Epithelial cell of umbilical artery (primary cell): ENCODE results near the gene SYNGR3. TPM values are rescaled to one million over a fixed set of nuclear protein-coding genes. Genes with fewer than 3 reads are reported as not detected.

Experiments used
- total RNA-seq: library from RNA; depleted of rRNA; stranded (reverse); fragments of >200 nt; gene quantifications from 2 replicates; pipeline ENCODE4 v1.2.3, GENCODE V29; 2014

The SYNGR3 gene, protein sequence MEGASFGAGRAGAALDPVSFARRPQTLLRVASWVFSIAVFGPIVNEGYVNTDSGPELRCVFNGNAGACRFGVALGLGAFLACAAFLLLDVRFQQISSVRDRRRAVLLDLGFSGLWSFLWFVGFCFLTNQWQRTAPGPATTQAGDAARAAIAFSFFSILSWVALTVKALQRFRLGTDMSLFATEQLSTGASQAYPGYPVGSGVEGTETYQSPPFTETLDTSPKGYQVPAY
- 4.3 and 4.9 TPM in 2 replicates for total RNA-seq

DNA sequence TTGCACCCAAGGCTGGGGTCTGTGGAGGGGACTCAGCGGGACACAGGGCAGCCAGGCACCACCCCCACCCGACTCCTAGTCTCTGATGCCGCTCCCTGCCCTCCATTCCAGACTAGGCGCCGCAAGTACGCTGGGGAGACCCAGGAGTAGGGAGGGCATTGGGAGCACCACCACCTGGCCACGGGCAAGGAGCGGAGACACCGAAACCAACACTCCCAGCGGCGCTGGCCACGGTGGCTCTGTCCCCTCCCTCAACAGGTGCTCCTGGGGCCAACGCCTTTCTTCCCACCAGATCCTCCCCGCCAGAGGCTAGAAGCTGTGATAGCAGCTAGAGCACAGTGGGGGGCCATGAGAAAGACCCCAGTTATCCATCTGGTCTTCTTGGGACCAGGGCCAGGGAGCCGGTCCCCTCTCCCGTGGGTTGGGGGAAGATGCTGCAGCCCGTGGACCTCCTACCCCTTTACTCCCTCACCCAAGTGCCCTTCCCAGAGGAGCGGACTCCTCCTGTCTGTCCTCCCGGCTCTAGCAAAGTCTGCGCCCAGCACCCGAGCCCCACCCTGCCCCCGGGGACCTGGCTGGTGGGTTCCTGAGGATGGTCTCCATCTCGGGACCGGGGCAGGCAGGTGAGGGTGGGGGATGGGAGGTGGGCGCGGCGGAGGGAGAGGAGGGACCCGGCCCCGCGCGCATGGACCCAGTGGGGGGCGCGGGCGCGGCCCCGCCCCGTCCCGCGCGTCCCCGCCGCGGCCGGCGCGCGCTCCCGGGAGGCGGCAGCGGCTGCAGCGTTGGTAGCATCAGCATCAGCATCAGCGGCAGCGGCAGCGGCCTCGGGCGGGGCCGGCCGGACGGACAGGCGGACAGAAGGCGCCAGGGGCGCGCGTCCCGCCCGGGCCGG lies at the start of gene SYNGR3:
Gene SYNGR3, plus strand, starts transcription at position 762 of the 892 bp plus-strand sequence. CDS start 133 bp downstream, outside the sequence.

DNA sequence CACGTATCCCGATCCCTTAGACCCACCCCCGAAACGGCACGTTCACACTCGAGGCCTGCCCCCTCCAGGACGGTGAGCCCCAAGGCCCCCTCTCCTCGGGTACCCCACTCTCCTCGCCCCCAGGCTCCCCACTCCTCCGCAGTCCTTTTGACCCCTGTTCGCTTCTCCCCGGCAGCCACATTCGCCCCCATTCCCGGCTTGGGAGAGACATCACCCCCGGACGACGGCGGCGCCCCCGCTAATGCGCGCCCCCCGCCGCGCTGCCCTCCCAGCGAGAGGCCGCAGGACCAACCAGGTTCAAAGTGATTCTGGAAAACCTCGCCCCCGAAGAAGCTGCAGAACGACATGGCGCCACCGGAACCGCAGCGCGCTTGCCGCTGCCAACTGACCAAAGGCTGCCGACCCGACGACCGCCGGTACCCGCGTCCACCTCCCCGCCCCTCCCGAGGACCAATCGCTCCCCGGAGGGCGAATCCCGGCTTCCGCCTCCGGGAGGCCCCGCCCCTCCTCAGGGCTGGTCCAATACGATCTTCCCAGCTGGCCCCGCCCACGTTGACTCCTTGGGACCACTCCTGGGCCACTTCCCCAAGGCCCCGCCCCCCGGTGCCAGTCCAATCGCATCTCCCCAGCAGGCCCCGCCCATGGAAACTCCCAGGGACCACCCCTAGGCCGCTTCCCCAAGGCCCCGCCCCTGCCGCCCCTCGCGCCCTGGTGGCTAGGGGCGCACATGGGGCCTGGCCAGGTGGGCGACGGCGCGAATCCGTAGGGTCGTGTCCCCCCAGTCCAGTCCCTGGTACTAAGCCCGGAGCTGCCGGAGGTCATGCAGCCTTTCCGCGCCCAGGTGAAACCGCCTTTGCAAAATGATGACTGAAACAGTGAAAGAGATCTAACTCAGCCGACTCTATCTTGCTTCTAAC lies 46.7 kb upstream of the SYNGR3 start, which contains the start of gene MSRB1:
Gene MSRB1, minus strand, starts transcription at position 390 of the 917 bp plus-strand sequence. Its CDS starts 43 bp downstream, at position 347.

DNA sequence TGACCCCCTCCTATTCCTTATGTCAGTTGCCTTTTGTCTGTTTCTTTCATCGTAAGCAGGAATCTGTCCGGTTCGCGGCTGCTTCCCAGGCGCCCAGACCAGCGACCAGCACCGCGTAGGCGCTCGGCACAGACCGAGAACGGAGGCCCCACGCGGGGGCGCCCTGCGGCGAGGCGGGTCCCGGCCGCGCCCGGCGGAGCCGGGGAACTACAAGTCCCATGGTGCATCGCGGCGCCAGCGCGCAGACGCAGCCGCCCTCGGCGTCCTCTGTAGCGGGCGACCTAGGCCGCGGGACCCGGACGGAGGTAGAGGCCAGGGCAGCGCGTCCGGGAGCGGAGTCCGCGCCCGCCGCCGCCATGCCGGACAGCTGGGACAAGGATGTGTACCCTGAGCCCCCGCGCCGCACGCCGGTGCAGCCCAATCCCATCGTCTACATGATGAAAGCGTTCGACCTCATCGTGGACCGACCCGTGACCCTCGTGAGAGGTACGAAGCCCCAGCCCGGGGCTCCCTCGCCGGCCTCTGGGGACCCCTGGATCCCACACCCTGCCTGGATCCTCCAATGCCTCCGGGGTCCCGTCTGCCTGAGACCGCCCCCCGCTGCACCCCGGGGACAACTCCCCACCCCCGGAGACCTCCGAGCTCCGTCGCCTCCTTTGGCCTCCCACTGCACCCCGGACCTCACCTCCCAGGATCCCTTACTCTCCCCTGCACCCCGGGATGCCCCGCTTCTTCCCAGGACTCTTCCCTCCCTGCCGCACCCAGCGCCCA lies 30.3 kb upstream of the SYNGR3 start, which contains the start of gene NDUFB10:
Gene NDUFB10, plus strand, starts transcription at position 270 of the 771 bp plus-strand sequence. Its CDS starts 87 bp downstream, at position 357.

DNA sequence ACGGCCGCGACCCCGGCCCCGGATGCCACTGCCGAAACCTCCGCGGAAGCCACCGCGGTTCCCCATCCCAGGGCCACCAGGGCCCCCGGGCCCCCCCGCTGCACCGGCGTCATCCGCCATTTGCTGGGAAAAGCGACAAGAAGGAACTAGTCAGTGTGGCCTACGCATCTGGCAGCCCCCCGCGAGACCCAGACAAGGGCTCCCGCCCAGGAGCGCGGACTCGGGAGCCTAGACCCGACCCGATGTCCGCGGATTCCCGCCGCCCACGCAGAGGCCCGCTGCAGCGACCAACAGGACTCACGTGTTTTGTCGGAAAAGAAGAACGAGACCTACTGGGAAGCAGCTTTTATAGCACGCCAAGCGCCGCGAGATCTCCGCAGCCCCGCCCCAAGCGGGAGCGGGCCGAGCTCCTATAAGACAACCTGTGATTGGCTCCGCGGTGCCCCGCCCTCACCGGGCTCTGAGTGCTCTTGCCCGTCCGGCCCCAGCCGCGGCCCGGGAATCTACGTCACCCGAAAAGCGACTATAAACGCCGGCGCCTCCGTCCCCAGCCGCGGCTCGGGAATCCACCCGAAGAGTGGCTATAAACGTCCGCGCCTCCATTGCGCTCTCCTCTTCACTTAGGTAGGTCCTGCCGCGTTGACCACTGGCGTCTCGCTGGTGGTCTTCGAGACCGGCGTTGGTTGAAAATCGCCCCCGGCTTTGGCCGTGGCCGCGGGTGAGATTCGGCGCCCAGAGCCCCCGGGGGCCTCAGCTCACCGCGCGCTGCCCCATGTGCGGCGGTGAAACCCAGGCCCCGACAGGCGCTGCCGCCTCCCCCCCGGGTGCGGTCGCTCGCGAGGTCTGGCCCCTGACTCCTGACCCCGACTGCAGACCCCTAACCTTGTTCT lies 25.0 kb upstream of the SYNGR3 start, which contains the start of gene RPS2:
Gene RPS2, minus strand, starts transcription at position 321 of the 890 bp plus-strand sequence. Its CDS starts 201 bp downstream, at position 120.

DNA sequence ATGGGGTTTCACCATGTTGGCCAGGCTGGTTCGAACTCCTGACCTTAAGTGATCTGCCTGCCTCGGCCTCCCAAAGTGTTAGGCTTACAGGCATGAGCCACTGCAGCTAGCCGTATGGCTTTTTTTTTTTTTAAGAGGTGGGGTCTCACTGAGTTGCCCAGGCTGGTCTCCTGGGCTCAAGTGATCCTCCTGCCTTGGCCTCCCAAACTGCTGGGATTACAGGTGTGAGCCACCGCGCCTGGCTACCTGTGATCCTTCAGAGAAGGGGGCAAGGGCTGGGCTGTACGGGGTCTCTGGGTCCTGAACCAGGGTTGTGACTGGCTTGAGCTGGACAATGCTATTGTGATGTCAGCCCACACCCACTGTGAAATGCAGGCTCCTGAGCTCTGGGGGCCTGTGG lies 23.3 kb upstream of the SYNGR3 start, which contains the start of gene RNF151:
Gene RNF151, plus strand, starts transcription at position 397 of the 400 bp plus-strand sequence. CDS start 26 bp downstream, outside the sequence.

DNA sequence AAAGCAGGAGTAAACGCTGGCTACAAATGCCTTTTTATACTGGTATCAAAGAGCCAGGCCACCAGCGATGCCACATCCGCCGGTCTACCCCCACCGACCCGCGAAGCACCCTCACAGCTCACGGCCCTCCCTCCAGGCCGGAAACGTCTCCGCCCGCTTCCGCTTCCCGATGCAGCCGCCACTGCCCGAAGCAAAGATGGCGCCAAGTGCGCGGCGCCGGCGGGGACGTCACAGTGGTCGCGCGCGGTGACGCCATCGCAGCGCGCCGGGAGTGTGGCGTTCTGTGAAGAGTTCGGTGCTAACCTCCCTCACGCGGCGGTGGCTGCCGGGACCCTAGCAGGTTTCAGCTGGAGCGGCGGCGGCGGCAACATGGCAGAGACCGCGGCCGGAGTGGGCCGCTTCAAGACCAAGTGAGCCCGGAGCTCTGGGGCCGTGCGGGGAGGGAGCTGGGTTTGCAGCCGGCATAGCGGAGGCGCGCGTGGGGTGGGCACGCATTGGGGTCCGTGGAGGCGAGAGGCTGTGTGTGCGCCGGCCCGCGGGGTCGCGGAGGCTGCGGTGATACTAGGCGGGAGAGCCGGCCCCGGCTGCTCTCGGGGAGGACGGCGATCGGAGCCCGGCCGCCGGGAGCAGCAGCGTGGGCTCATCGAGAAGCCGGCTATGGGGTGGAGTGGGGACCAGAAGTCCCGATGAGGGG lies 17.8 kb upstream of the SYNGR3 start, which contains the start of gene TBL3:
Gene TBL3, plus strand, starts transcription at position 258 of the 694 bp plus-strand sequence. Its CDS starts 112 bp downstream, at position 370.

DNA sequence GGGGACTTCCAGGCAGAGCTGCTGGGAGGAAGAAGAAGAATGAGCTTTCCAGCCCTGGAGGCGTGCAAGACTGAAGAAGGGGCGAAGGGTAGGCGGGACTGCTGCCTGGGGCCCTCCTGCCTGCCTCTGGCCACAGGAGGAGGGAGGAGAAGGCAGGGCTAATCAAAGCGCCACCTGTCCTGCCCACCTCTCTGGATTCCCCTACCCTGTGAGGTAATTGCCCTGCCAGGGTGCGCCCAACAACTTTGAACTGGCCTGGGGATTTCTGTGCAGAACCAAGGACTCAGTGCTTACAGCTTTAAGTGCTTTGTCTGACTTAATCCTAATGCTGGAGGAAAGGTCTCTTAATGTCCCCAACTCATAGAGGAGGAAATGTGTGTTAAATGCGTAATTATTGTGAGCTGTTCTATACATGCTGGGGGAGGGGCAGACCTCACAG lies 8.4 kb upstream of the SYNGR3 start, which contains the start of gene NOXO1:
Gene NOXO1, minus strand, starts transcription at position 72 of the 439 bp plus-strand sequence. CDS start 290 bp downstream, outside the sequence.

DNA sequence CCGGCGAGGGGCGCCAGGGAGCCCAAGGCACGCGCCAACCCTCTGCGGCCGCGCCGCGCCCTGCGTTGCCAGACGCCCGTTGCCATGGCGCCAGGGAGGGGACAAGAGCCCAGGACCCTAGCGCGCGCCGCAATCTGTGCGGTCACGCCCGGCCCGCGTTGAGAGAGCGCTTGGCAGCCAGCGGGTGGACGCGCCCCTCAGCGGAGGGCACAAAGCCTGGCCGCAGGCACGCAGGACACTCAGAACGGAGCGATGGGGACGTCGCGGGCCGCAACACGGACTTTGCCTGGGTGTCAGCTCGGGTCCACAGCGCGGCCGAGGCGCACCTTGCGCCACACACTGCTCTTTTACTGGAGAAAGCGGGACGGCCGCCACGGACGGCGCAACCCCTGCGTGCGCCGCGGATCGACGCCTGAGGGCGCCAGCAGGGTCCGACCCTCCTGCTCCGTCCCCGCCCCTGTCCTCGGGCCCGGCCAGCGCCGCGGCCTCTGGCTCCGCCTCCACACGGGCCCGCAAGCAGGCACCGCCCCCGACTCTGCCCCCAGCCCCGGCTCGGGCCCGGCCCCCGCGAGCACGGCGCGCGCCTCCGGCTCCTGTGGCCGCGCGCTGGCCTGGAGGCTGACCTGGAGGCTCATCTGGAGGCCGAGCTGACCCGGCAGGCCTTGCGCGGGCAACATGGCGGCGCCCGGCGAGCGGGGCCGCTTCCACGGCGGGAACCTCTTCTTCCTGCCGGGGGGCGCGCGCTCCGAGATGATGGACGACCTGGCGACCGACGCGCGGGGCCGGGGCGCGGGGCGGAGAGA lies 6.0 kb upstream of the SYNGR3 start, which contains the start of gene GFER:
Gene GFER, plus strand, starts transcription at position 650 of the 803 bp plus-strand sequence. Its CDS starts 26 bp downstream, at position 676.

DNA sequence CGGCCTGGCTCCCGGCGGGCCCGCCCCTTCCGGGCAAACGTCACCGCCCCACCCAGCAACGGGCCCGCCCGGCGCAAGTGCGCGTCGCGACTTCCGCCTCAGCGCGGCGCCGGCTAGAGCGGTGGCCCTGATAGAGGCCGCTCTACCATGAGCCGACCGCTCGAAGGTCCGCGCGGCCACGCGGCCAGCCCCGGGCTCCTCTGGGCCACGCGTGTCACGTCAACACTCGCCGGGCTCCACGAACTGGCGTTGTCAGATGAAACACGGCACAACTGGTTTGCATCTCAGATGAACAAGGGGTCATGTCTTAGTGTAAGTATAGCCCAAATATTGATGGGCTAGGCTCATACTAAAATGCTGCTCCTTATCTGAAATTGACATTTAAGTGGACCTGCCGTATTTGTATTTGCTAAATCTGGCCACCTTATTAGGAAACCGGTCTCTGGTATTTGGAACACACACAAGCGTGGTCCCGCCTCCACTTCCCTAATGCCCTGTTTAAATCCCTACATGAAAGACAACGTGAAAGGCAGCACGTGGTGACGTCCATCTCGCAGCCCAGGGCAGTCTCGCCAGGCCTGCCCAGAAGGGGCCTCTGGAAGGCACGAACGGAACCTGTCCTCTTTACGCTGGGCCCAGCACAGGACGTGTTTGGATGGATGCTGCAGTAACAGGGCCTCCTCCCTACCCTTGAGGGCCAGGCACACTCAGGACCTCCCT lies 20.2 kb downstream of the SYNGR3 start, which contains the start of gene ZNF598:
Gene ZNF598, minus strand, starts transcription at position 31 of the 720 bp plus-strand sequence.

DNA sequence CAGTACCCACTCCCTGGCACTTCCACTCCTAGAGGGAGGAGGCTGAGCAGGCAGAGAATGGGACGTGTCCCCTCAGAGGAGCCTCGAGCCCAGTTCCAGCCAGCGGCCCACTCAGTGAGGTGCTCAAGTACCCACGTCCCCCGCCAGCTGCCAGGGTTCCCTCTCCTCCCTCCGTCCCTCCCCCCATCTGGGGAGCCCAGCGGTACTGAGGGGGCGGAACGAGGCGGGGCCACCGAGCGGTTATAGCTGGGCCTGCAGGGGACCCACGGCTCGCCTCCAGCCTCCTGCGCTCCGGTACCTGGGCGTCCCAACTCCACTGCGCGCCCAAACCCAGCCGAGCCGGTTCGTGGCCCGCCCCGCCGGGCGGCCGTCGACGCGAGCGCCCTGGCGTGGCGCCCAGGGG lies 29.7 kb downstream of the SYNGR3 start, which contains the start of gene NPW:
Gene NPW, plus strand, starts transcription at position 268 of the 403 bp plus-strand sequence.

DNA sequence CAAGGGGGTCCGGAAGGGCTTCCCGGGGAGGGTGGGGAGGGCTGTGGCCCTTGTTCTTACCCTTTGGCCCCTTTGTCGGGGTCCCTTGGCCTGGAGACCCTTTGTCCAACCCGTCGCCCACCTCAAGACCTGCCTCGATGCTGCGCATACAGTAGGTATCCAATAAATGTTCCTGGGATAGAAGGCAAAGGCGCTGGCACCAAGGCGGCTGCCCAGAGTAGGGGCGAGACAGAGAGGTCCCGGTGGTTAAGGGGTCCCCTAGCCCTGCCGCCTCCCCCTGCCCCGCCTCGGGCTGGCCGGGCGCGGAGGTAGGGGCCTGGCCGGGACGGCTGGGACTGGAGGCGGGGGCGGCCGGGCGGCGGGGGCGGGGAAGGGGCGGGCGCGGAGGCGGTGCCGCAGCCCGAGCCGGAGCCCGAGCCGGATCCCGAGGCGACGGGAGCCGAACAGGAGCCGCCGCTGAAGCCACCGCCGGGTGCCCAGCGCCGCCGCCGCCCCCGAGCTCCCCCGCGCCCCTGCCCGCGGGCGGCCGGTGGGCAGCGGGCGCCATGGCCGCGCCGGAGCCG lies 36.8 kb downstream of the SYNGR3 start, which contains the start of gene NHERF2:
Gene NHERF2, plus strand, starts transcription at position 442 of the 563 bp plus-strand sequence. Its CDS starts 104 bp downstream, at position 546.

Other genes starting within 250 kb of the SYNGR3 start
- gene NME3, start 218.4 kb upstream of the SYNGR3 start, total RNA-seq: 80.9 and 93.5 TPM in 2 replicates
- 5.5 and 8.2 TPM in 2 replicates for gene EME2, start 217.2 kb upstream of the SYNGR3 start, total RNA-seq
- 88.3 and 95.2 TPM in 2 replicates for gene MRPS34, start 216.8 kb upstream of the SYNGR3 start, total RNA-seq
- gene SPSB3, start 207.4 kb upstream of the SYNGR3 start, total RNA-seq: 40.6 and 43.5 TPM in 2 replicates
- 111 and 136 TPM in 2 replicates for gene NUBP2, start 207.0 kb upstream of the SYNGR3 start, total RNA-seq
- gene IGFALS, start 196.3 kb upstream of the SYNGR3 start, total RNA-seq: not detected in 2 replicates
- gene HAGH, start 163.1 kb upstream of the SYNGR3 start, total RNA-seq: 78.4 and 81.5 TPM in 2 replicates
- 126 and 137 TPM in 2 replicates for gene FAHD1, start 162.8 kb upstream of the SYNGR3 start, total RNA-seq
- gene MEIOB, start 117.8 kb upstream of the SYNGR3 start, total RNA-seq: under 0.01 and 0.30 TPM in 2 replicates
- gene HS3ST6, start 71.6 kb upstream of the SYNGR3 start, total RNA-seq: not detected in 2 replicates
- gene MSRB1, start 46.8 kb upstream of the SYNGR3 start, total RNA-seq: 6.5 and 8.1 TPM in 2 replicates
- gene RPL3L, start 35.3 kb upstream of the SYNGR3 start, total RNA-seq: not detected in 2 replicates
- 143 and 149 TPM in 2 replicates for gene NDUFB10, start 30.4 kb upstream of the SYNGR3 start, total RNA-seq
- 1,321 and 2,704 TPM in 2 replicates for gene RPS2, start 25.1 kb upstream of the SYNGR3 start, total RNA-seq
- gene RNF151, start 23.1 kb upstream of the SYNGR3 start, total RNA-seq: not detected in 2 replicates
- 56.5 and 105 TPM in 2 replicates for gene TBL3, start 17.9 kb upstream of the SYNGR3 start, total RNA-seq
- gene NOXO1, start 8.5 kb upstream of the SYNGR3 start, total RNA-seq: not detected in 2 replicates
- gene GFER, start 5.8 kb upstream of the SYNGR3 start, total RNA-seq: 18.7 and 20.1 TPM in 2 replicates
- 18.1 and 18.2 TPM in 2 replicates for gene ZNF598, start 19.9 kb downstream of the SYNGR3 start, total RNA-seq
- 2.0 TPM in 1 of 2 replicates, not detected in the other for gene NPW, start 29.8 kb downstream of the SYNGR3 start, total RNA-seq
- 21.8 and 46.0 TPM in 2 replicates for gene NHERF2, start 36.9 kb downstream of the SYNGR3 start, total RNA-seq
- gene NTHL1, start 57.9 kb downstream of the SYNGR3 start, total RNA-seq: 72.1 and 79.2 TPM in 2 replicates
- gene TSC2, start 58.0 kb downstream of the SYNGR3 start, total RNA-seq: 32.8 and 36.2 TPM in 2 replicates
- 40.4 and 45.8 TPM in 2 replicates for gene PKD1, start 145.9 kb downstream of the SYNGR3 start, total RNA-seq
- gene RAB26, start 158.7 kb downstream of the SYNGR3 start, total RNA-seq: 1.6 and 1.8 TPM in 2 replicates
- 79.5 and 81.9 TPM in 2 replicates for gene TRAF7, start 165.8 kb downstream of the SYNGR3 start, total RNA-seq
- 0.32 TPM in 1 of 2 replicates, not detected in the other for gene CASKIN1, start 206.6 kb downstream of the SYNGR3 start, total RNA-seq
- 14.0 and 18.5 TPM in 2 replicates for gene MLST8, start 215.5 kb downstream of the SYNGR3 start, total RNA-seq
- gene BRICD5, start 220.9 kb downstream of the SYNGR3 start, total RNA-seq: 3.3 and 8.1 TPM in 2 replicates
- gene PGP, start 224.9 kb downstream of the SYNGR3 start, total RNA-seq: 24.2 and 28.3 TPM in 2 replicates
- 30.2 and 36.2 TPM in 2 replicates for gene E4F1, start 233.6 kb downstream of the SYNGR3 start, total RNA-seq
- gene DNASE1L2, start 246.5 kb downstream of the SYNGR3 start, total RNA-seq: 0.97 and 1.4 TPM in 2 replicates